Adipocyte (in vitro differentiated cells): ENCODE measurements around the gene MOBP.
"Not testable (repeated sequence)": the region's sequence is repeated elsewhere in the genome, so short reads cannot be mapped to it uniquely, and the experiment has no call there.

Experiments
- DNase-seq: peaks from one replicate; pipeline ENCODE4 v3.0.0-alpha.2; 2015; ENCODE audit warnings: low read depth
- H3K27me3 ChIP-seq: replicated peaks from 2 replicates; pipeline ENCODE4 v1.7.0; 2013; ENCODE audit warnings: mild to moderate bottlenecking, low read length, moderate library complexity; ENCODE audit not compliant: control insufficient read depth, insufficient read depth
- H3K36me3 ChIP-seq: 2 replicates; pipeline ENCODE4 v1.7.0; 2013; ENCODE audit warnings: low read length, mild to moderate bottlenecking, moderate library complexity; ENCODE audit not compliant: control insufficient read depth, insufficient read depth, severe bottlenecking
- H3K4me1 ChIP-seq: 2 replicates; pipeline ENCODE4 v1.7.0; 2013; ENCODE audit warnings: mild to moderate bottlenecking, low read length, moderate library complexity; ENCODE audit not compliant: control insufficient read depth, insufficient read depth
- H3K4me3 ChIP-seq: 2 replicates; pipeline ENCODE4 v1.7.0; 2013; ENCODE audit warnings: mild to moderate bottlenecking, low read length, moderate library complexity
- H3K9ac ChIP-seq: 2 replicates; pipeline ENCODE4 v1.7.0; 2013; ENCODE audit warnings: mild to moderate bottlenecking, low read length, moderate library complexity
- H3K9me3 ChIP-seq: 2 replicates; pipeline ENCODE4 v1.7.0; 2013; ENCODE audit warnings: mild to moderate bottlenecking, low read length, moderate library complexity; ENCODE audit not compliant: control insufficient read depth

Gene MOBP

GRCh38 chr3:39453872-39454271, 13.6 kb upstream of the MOBP start:
- H3K9ac ChIP-seq, H3K4me3 ChIP-seq, H3K9me3 ChIP-seq, H3K36me3 ChIP-seq, H3K27me3 ChIP-seq, H3K4me1 ChIP-seq, DNase-seq: not testable (repeated sequence)

GRCh38 chr3:39454591-39455217, 12.8 kb upstream of the MOBP start:
- no peak for DNase-seq
- Histone ChIP-seq H3K27me3 (peaks cover 8% of the 10 kb centered on the region), H3K4me1 (no peaks in the 10 kb centered on the region), H3K9ac (no peak overlapping the region), H3K36me3 (no peaks in the 10 kb centered on the region), H3K9me3 (no peaks in the 10 kb centered on the region), H3K4me3 (no peak overlapping the region)

GRCh38 chr3:39456159-39456558, 11.3 kb upstream of the MOBP start:
- no peaks in the 10 kb centered on the region for H3K36me3 ChIP-seq
- DNase-seq = no peak

GRCh38 chr3:39457361-39457760, 10.1 kb upstream of the MOBP start:
- Histone ChIP-seq H3K9me3 (no peaks in the 10 kb centered on the region), H3K4me1 (no peaks in the 10 kb centered on the region), H3K4me3 (no peak overlapping the region), H3K9ac (no peak overlapping the region), H3K36me3 (no peaks in the 10 kb centered on the region), H3K27me3 (peaks cover 8% of the 10 kb centered on the region)
- no peak for DNase-seq

More at GRCh38 chr3:39456159-39456558, 11.3 kb upstream of the MOBP start:
- Histone ChIP-seq H3K4me3 (no peak overlapping the region), H3K9me3 (no peaks in the 10 kb centered on the region), H3K4me1 (no peaks in the 10 kb centered on the region), H3K9ac (no peak overlapping the region), H3K27me3 (peaks cover 8% of the 10 kb centered on the region)

GRCh38 chr3:39458579-39458978, 8.9 kb upstream of the MOBP start:
- not testable (repeated sequence) for H3K27me3 ChIP-seq, DNase-seq, H3K4me1 ChIP-seq, H3K4me3 ChIP-seq, H3K9me3 ChIP-seq, H3K36me3 ChIP-seq, H3K9ac ChIP-seq

- H3K4me3 ChIP-seq = no peak overlapping the region
- peaks cover under 1% of the 10 kb centered on the region for H3K27me3 ChIP-seq
- no peak for DNase-seq
- H3K9me3 ChIP-seq = no peaks in the 10 kb centered on the region
- H3K9ac ChIP-seq = no peak overlapping the region
- H3K36me3 ChIP-seq = no peaks in the 10 kb centered on the region
- H3K4me1 ChIP-seq = no peaks in the 10 kb centered on the region
Observed at GRCh38 chr3:39460677-39461076, 6.8 kb upstream of the MOBP start.

GRCh38 chr3:39463269-39463668, 4.2 kb upstream of the MOBP start:
- Histone ChIP-seq H3K4me3 (no peak overlapping the region), H3K9ac (no peak overlapping the region), H3K36me3 (no peaks in the 10 kb centered on the region), H3K27me3 (no peaks in the 10 kb centered on the region), H3K9me3 (no peaks in the 10 kb centered on the region), H3K4me1 (no peaks in the 10 kb centered on the region)
- peak; percentile 18 for DNase-seq

GRCh38 chr3:39466988-39467387, 492 bp upstream of the MOBP start:
- Histone ChIP-seq H3K9me3 (no peaks in the 10 kb centered on the region), H3K9ac (no peak overlapping the region), H3K4me1 (no peaks in the 10 kb centered on the region), H3K27me3 (peaks cover 6% of the 10 kb centered on the region), H3K4me3 (no peak overlapping the region), H3K36me3 (no peaks in the 10 kb centered on the region)
- DNase-seq = no peak

GRCh38 chr3:39468108-39468436, 592 bp downstream of the MOBP start:
- DNase-seq = no peak
- Histone ChIP-seq H3K4me3 (no peak overlapping the region), H3K9ac (no peak overlapping the region), H3K27me3 (peaks cover 6% of the 10 kb centered on the region), H3K9me3 (no peaks in the 10 kb centered on the region), H3K4me1 (no peaks in the 10 kb centered on the region), H3K36me3 (no peaks in the 10 kb centered on the region)

GRCh38 chr3:39469258-39469657, 1.8 kb downstream of the MOBP start:
- Histone ChIP-seq H3K4me3 (no peak overlapping the region), H3K9ac (no peak overlapping the region), H3K36me3 (no peaks in the 10 kb centered on the region), H3K4me1 (no peaks in the 10 kb centered on the region), H3K9me3 (no peaks in the 10 kb centered on the region), H3K27me3 (peaks cover 6% of the 10 kb centered on the region)
- no peak for DNase-seq

- Histone ChIP-seq H3K4me1 (no peaks in the 10 kb centered on the region), H3K9ac (no peak overlapping the region), H3K36me3 (no peaks in the 10 kb centered on the region), H3K9me3 (no peaks in the 10 kb centered on the region), H3K4me3 (no peak overlapping the region), H3K27me3 (peaks cover 6% of the 10 kb centered on the region)
- DNase-seq = no peak
Observed at GRCh38 chr3:39469945-39470344, 2.5 kb downstream of the MOBP start.

- Histone ChIP-seq H3K4me1 (no peaks in the 10 kb centered on the region), H3K9ac (no peak overlapping the region), H3K4me3 (no peak overlapping the region), H3K36me3 (no peaks in the 10 kb centered on the region), H3K9me3 (peaks cover 7% of the 10 kb centered on the region), H3K27me3 (peaks cover 6% of the 10 kb centered on the region)
- no peak for DNase-seq
Observed at GRCh38 chr3:39471652-39472051, 4.2 kb downstream of the MOBP start.
